NCI-H82 treated with DMSO at 0.1 percent for 48 hours (cell line): ENCODE measurements around the gene RWDD3.

Experiments used
- DNase-seq: peaks from one replicate; lab custom pipeline; 2025; ENCODE audit not compliant: unreplicated experiment; lab: John Stamatoyannopoulos, UW

The RWDD3 gene, protein sequence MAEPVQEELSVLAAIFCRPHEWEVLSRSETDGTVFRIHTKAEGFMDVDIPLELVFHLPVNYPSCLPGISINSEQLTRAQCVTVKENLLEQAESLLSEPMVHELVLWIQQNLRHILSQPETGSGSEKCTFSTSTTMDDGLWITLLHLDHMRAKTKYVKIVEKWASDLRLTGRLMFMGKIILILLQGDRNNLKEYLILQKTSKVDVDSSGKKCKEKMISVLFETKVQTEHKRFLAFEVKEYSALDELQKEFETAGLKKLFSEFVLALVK

DNA sequence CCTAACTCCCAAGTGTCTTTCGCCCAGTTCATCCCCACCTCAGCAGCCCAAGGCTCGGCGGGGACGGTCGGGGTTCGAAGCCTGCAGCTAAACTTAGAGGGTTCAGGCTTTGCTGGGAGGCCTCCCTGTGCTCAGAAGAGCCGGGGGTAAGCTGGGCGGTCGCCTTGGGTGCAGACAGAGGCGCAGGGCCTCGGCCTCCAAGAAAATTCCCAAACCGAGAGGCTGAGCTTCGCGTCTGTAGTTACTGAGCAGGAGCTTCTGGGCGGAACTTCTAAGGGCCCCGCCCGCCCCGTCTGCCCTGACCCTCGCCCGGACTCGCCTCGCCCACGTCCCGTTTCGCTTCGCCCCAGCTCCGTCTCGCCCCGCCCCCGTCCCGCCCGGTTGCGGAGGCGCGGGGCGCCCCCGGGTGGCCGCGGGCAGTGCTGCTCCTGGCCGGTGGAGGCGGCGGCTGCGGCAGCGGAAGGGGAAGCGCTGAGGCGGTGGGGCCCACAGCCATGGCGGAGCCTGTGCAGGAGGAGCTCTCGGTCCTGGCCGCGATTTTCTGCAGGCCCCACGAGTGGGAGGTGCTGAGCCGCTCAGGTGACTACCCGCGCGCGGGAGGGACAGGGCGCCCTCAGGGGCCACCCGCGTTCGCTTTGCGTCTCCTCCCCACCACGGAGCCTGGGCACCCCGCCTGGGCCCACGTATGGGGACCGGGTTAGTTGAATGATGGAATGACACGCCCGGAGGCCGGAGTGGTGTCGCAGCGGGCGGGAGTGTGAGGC, at the start of gene RWDD3:
TSS of gene RWDD3 (plus strand) at position 474 of the 764 bp plus-strand sequence. CDS start at position 495, 21 bp downstream.
- peak; percentile 45 for DNase-seq

- DNase-seq: no peak
These were observed 47.9 kb upstream of the RWDD3 start for GRCh38 chr1:95186149-95186548.

- DNase-seq: no peak
These were observed 40.4 kb upstream of the RWDD3 start for GRCh38 chr1:95193591-95193990.

GRCh38 chr1:95195046-95195445, 39.0 kb upstream of the RWDD3 start:
- DNase-seq: no peak

DNA sequence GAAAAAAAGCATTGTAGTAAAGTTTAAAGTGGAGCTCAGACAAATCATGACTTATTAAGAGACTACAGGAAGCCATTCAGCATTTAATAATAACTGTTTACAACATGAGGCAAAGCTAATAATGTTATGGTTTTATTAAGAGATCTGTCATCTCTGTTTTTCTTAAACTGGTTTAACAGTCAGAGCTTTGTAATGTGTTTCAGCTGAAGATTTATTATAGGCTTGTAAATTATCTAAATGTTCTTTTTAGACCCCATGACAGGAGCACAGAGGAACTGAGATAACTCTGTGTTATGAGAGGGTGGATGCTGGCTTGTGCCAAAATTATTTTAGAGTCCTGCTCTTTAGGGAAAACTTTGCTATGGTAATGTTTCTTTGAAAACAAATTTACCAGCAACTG, 38.0 kb upstream of the RWDD3 start:
- DNase-seq: no peak

- peak; percentile 39 for DNase-seq
These were observed 36.3 kb upstream of the RWDD3 start for GRCh38 chr1:95197616-95198252.

DNA sequence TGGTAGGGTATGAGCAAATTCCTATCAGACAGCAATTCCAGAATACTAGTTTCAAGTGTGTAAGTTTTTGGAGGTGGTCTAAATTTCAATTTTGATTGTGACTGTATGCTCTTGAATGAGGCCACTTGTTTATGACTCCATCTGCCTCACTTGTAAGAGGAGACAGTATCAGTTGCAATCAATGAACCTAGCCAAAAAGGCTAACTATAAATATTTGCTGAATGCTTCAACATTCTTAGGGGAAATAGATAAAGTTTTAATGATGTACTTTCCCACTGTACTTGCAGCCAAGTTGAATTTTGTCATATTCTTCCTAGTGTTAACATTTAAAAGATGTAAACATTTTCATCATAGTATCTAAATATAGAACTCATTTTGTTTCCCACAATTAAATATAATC, 32.1 kb upstream of the RWDD3 start:
- DNase-seq: no peak

GRCh38 chr1:95203908-95204437, 30.0 kb upstream of the RWDD3 start:
- DNase-seq: no peak

GRCh38 chr1:95206514-95206913, 27.5 kb upstream of the RWDD3 start:
- no peak for DNase-seq

- no peak for DNase-seq
These were observed 26.6 kb upstream of the RWDD3 start for GRCh38 chr1:95207223-95207935.

- no peak for DNase-seq
These were observed 25.1 kb upstream of the RWDD3 start for GRCh38 chr1:95208876-95209275.

- no peak for DNase-seq
These were observed 24.7 kb upstream of the RWDD3 start for GRCh38 chr1:95209291-95209690.

DNA sequence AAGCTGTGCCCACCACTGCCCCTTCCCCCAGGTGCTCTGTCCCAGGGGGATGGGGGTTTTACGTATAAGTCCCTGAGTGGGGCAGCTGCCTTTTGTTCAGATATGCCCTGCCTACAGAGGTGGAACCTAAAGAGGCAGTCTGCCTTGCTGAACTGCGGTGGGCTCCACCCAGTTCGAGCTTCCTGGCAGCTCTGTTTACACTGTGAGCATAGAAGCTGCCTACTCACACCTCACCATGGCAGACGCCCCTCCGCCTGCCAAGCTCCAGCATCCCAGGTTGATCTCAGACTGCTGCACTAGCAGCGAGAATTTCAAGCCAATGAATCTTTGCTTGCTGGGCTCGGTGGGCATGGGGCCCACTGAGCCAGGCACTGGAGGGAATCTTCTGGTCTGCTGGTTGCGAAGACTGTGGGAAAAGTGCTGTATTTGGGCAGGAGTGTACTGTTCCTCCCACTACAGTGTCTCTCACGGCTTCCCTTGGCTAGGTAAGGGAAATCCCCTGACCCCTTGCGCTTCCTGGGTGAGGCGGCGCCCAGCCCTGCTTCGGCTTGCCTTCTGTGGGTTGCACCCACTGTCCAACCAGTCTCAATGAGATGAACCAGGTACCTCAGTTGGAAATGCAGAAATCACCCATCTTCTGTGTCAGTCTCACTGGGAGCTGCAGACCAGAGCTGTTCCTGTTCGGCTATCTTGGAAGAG, 17.6 kb upstream of the RWDD3 start:
- DNase-seq: no peak

GRCh38 chr1:95217371-95217770, 16.6 kb upstream of the RWDD3 start:
- no peak for DNase-seq

DNA sequence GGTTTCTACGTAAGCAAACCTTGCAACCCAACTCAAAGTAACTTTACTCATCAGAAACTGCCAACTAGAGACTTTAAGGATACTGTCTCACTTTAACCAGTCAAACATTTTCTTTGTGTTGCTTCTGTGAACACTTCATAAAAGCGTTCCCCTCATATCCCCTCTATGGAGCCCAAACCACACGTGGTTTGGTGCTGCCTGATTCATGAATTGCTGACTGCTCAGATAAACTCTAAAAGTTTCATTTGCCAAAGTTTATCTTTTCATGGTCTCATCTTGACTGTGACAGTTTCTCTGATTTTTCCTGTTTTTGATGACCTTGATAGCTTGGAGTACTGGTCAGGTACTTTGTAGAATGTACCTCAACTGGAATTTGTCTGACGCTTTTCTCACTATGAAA, 14.6 kb upstream of the RWDD3 start:
- DNase-seq: no peak

GRCh38 chr1:95221306-95221705, 12.7 kb upstream of the RWDD3 start:
- no peak for DNase-seq

GRCh38 chr1:95222629-95223028, 11.4 kb upstream of the RWDD3 start:
- no peak for DNase-seq

DNA sequence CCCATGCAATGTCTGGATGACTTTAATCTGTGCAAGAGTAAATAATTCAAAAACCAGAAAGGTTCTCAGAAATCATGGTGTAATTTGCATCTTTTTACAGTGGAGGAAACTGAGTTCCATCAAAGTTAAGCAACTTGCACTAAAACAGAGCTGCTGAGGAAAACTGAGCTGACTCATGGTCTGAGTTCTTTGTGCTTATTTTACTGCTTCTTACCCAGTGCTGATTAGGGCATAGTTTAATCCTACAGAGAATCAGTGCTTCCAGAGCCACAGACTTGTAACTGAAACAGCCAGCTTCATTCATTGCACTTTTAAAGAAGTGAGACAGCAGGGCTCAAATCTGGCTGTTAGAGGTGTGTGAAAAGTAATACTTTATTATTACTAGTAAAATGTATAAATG, 10.9 kb upstream of the RWDD3 start:
- no peak for DNase-seq

- no peak for DNase-seq
These were observed 7.0 kb upstream of the RWDD3 start for GRCh38 chr1:95226781-95227660.

GRCh38 chr1:95229037-95229436, 5.0 kb upstream of the RWDD3 start:
- no peak for DNase-seq
